HepG2 (cell line): Measurements from ENCODE around the gene TFEB. TPM values are rescaled to one million over a fixed set of nuclear protein-coding genes. Genes with fewer than 3 reads are reported as not detected.
A peak's percentile ranks its signal among the peaks of the same experiment; 100 is the strongest.

Experiments used
- BORCS8-MEF2B ChIP-seq: sonication (generic); formaldehyde crosslinking; IDR thresholded peaks from 2 replicates; pipeline ENCODE4 v1.8.0; 2022; ENCODE audit warnings: mild to moderate bottlenecking, missing genetic modification reagents
- CERS6 ChIP-seq: sonication (generic); formaldehyde crosslinking; IDR thresholded peaks from 2 replicates; pipeline ENCODE4 v1.5.0; 2020; ENCODE audit warnings: missing genetic modification reagents
- PAWR ChIP-seq: sonication (generic); formaldehyde crosslinking; IDR thresholded peaks from 2 replicates; pipeline ENCODE4 v1.4.0; 2020; ENCODE audit warnings: missing genetic modification reagents, mild to moderate bottlenecking, borderline replicate concordance
- REL ChIP-seq: sonication (generic); formaldehyde crosslinking; conservative IDR thresholded peaks from 2 replicates; pipeline ENCODE4 v1.8.0; 2022; ENCODE audit warnings: mild to moderate bottlenecking, missing genetic modification reagents, moderate library complexity
- RFX1 ChIP-seq: fragments of 450-650 bp; IDR thresholded peaks from 2 replicates; pipeline ENCODE4 v1.6.1; 2017
- ZHX1 ChIP-seq: sonication (generic); formaldehyde crosslinking; IDR thresholded peaks from 2 replicates; pipeline ENCODE4 v1.8.1; 2022; ENCODE audit warnings: low read depth, mild to moderate bottlenecking, missing genetic modification reagents
- ZIK1 ChIP-seq: sonication (generic); formaldehyde crosslinking; IDR thresholded peaks from 2 replicates; pipeline ENCODE4 v1.5.0; 2020; ENCODE audit warnings: mild to moderate bottlenecking, low read depth, missing genetic modification reagents, borderline replicate concordance
- ZNF318 ChIP-seq: sonication (generic); formaldehyde crosslinking; IDR thresholded peaks from 2 replicates; pipeline ENCODE4 v1.4.0; 2020; ENCODE audit warnings: mild to moderate bottlenecking, missing genetic modification reagents
- ZNF34 ChIP-seq: sonication (generic); formaldehyde crosslinking; IDR thresholded peaks from 2 replicates; pipeline ENCODE4 v1.4.0; 2020; ENCODE audit warnings: mild to moderate bottlenecking, missing genetic modification reagents, borderline replicate concordance
- ZNF652 ChIP-seq: IDR thresholded peaks from 2 replicates; pipeline ENCODE4 v1.6.1; 2016; ENCODE audit warnings: low read depth, borderline replicate concordance
- ZNF674 ChIP-seq: sonication (generic); formaldehyde crosslinking; IDR thresholded peaks from 2 replicates; pipeline ENCODE4 v1.5.0; 2020; ENCODE audit warnings: low read depth, mild to moderate bottlenecking, missing genetic modification reagents
- ZNF749 ChIP-seq: sonication (generic); formaldehyde crosslinking; IDR thresholded peaks from 2 replicates; pipeline ENCODE4 v1.8.0; 2022; ENCODE audit warnings: mild to moderate bottlenecking, missing genetic modification reagents, moderate library complexity, borderline replicate concordance
- polyA plus RNA-seq, 8 experiments: library from polyadenylated mRNA; depleted of rRNA in 3 of 8; stranded (reverse) in 7 of 8; unstranded in 1 of 8; fragments of >200 nt; fragmentation: Illumina TruSeq in 4 of 8; extraction: Trizol in 4 of 8; gene quantifications; 2 replicates each; pipeline versions ENCODE4 v1.2.1 to v1.2.3, GENCODE V29; 2011 to 2016; ENCODE audit warnings: low read depth in 4 of 8, missing spikeins in 1 of 8, mixed read lengths in 1 of 8; ENCODE audit not compliant: insufficient read depth in 1 of 8
- total RNA-seq, 5 experiments: library from RNA; depleted of rRNA; stranded (reverse); fragments of >200 nt; fragmentation: Illumina TruSeq; extraction: Trizol; gene quantifications; 2 replicates each; pipeline ENCODE4 v1.2.3, GENCODE V29; 2016; ENCODE audit warnings: low read depth in 1 of 5
- TF ChIP-seq, protein P1 (sequence below): sonication (generic); formaldehyde crosslinking; IDR thresholded peaks from 2 replicates; pipeline ENCODE4 v1.4.0; 2020; ENCODE audit warnings: missing genetic modification reagents, borderline replicate concordance

The TFEB gene
- total and polyA plus RNA-seq, 2 of the 13 experiments (the other 11 are each of a cell fraction or from before 2014, with no cell fraction given) = 13.3 to 18.7 TPM

- no peak for TF ChIP-seq ZNF318 (CRISPR knock-in tag)
- 0 out of 2 replicates have a peak, but pooled peaks have one; percentile 37 for TF ChIP-seq REL
- TF ChIP-seq, protein P1, sequence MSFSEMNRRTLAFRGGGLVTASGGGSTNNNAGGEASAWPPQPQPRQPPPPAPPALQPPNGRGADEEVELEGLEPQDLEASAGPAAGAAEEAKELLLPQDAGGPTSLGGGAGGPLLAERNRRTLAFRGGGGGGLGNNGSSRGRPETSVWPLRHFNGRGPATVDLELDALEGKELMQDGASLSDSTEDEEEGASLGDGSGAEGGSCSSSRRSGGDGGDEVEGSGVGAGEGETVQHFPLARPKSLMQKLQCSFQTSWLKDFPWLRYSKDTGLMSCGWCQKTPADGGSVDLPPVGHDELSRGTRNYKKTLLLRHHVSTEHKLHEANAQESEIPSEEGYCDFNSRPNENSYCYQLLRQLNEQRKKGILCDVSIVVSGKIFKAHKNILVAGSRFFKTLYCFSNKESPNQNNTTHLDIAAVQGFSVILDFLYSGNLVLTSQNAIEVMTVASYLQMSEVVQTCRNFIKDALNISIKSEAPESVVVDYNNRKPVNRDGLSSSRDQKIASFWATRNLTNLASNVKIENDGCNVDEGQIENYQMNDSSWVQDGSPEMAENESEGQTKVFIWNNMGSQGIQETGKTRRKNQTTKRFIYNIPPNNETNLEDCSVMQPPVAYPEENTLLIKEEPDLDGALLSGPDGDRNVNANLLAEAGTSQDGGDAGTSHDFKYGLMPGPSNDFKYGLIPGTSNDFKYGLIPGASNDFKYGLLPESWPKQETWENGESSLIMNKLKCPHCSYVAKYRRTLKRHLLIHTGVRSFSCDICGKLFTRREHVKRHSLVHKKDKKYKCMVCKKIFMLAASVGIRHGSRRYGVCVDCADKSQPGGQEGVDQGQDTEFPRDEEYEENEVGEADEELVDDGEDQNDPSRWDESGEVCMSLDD (CRISPR knock-in tag) = no peak; the same call in 1 of the 2 replicates
- no peak for TF ChIP-seq BORCS8-MEF2B
- TF ChIP-seq ZNF34 = 0 out of 2 replicates have a peak, but pooled peaks have one; percentile 60
- no peak for TF ChIP-seq ZNF652
- TF ChIP-seq ZNF749 (CRISPR knock-in tag) = peak; percentile 69; the same call in 1 of the 2 replicates
- TF ChIP-seq ZNF674 (CRISPR knock-in tag) = no peak
- TF ChIP-seq RFX1 = no peak
- peak; percentile 35; the same call in 1 of the 2 replicates for TF ChIP-seq ZIK1 (CRISPR knock-in tag)
- no peak for TF ChIP-seq PAWR (CRISPR knock-in tag)
- TF ChIP-seq CERS6 = no peak
- 0 out of 2 replicates have a peak, but pooled peaks have one; percentile 46 for TF ChIP-seq ZHX1 (CRISPR knock-in tag)
These were observed 51.7 kb downstream of the TFEB start (continued) for GRCh38 chr6:41683523-41684310.
